NT2/D1 (cell line): Measurements from ENCODE around the gene KANK4.

Experiments used
- DNase-seq: peaks from one replicate; pipeline ENCODE4 v3.0.0-alpha.2; 2011; ENCODE audit warnings: low read depth, low spot score
- H3K27me3 ChIP-seq: 2 replicates; pipeline ENCODE4 v1.6.0; 2011; ENCODE audit warnings: mild to moderate bottlenecking; ENCODE audit not compliant: insufficient read length, insufficient read depth
- H3K36me3 ChIP-seq: 2 replicates; pipeline ENCODE4 v1.6.1; 2011; ENCODE audit warnings: mild to moderate bottlenecking, low read length, mixed read lengths; ENCODE audit not compliant: insufficient read depth, insufficient read length
- H3K4me1 ChIP-seq: 2 replicates; pipeline ENCODE4 v1.5.1; 2011; ENCODE audit not compliant: insufficient read depth, insufficient read length
- H3K4me3 ChIP-seq: 2 replicates; pipeline ENCODE4 v1.5.1; 2011; ENCODE audit warnings: low read depth; ENCODE audit not compliant: insufficient read length
- H3K9ac ChIP-seq: 2 replicates; pipeline ENCODE4 v1.6.0; 2011; ENCODE audit warnings: low read depth; ENCODE audit not compliant: insufficient read length
- H3K9me3 ChIP-seq: 2 replicates; pipeline ENCODE4 v1.5.1; 2011; ENCODE audit warnings: mild to moderate bottlenecking, low read length; ENCODE audit not compliant: insufficient read depth
- SUZ12 ChIP-seq: IDR thresholded peaks from 2 replicates; pipeline ENCODE4 v1.6.1; 2011; ENCODE audit not compliant: insufficient read length, insufficient read depth; ENCODE audit errors: extremely low read depth
- YY1 ChIP-seq: IDR thresholded peaks from 2 replicates; pipeline ENCODE4 v1.6.1; 2011; ENCODE audit not compliant: insufficient read length, insufficient read depth
- ZNF274 ChIP-seq: IDR thresholded peaks from 2 replicates; pipeline ENCODE4 v1.6.1; 2011; ENCODE audit warnings: mild to moderate bottlenecking, low read depth, low read length

KANK4 gene

GRCh38 chr1:62361431-62361830 lies 42.2 kb upstream of the KANK4 start:
- Histone ChIP-seq H3K9ac (no peak overlapping the region), H3K36me3 (no peaks in the 10 kb centered on the region), H3K4me1 (no peaks in the 10 kb centered on the region), H3K27me3 (no peaks in the 10 kb centered on the region), H3K9me3 (no peaks in the 10 kb centered on the region; the same call in 1 of the 2 replicates), H3K4me3 (no peak overlapping the region)
- no peak for DNase-seq
- TF ChIP-seq ZNF274 (no peak), SUZ12 (no peak), YY1 (no peak)

GRCh38 chr1:62358665-62359373 lies 39.6 kb upstream of the KANK4 start:
- H3K9me3 ChIP-seq: no peaks in the 10 kb centered on the region; the same call in 1 of the 2 replicates
- H3K4me1 ChIP-seq: no peaks in the 10 kb centered on the region
- no peaks in the 10 kb centered on the region for H3K27me3 ChIP-seq
- DNase-seq: no peak
- no peak overlapping the region for H3K9ac ChIP-seq
- no peaks in the 10 kb centered on the region for H3K36me3 ChIP-seq
- TF ChIP-seq YY1 (no peak), SUZ12 (no peak), ZNF274 (no peak)
- H3K4me3 ChIP-seq: no peak overlapping the region

- no peaks in the 10 kb centered on the region for H3K4me1 ChIP-seq
- H3K36me3 ChIP-seq: no peaks in the 10 kb centered on the region
- H3K9ac ChIP-seq: no peak overlapping the region
- no peak for TF ChIP-seq SUZ12
- no peak for TF ChIP-seq ZNF274
- TF ChIP-seq YY1: no peak
- H3K4me3 ChIP-seq: no peak overlapping the region
- H3K27me3 ChIP-seq: no peaks in the 10 kb centered on the region
- H3K9me3 ChIP-seq: no peaks in the 10 kb centered on the region; the same call in 1 of the 2 replicates
- no peak for DNase-seq
These were observed 38.7 kb upstream of the KANK4 start for GRCh38 chr1:62357916-62358315.

GRCh38 chr1:62356257-62356835 lies 37.1 kb upstream of the KANK4 start:
- DNase-seq: no peak
- H3K9me3 ChIP-seq: no peaks in the 10 kb centered on the region; the same call in 1 of the 2 replicates
- no peaks in the 10 kb centered on the region for H3K27me3 ChIP-seq
- no peak overlapping the region for H3K4me3 ChIP-seq
- TF ChIP-seq ZNF274 (no peak), SUZ12 (no peak), YY1 (no peak)
- H3K9ac ChIP-seq: no peak overlapping the region
- no peaks in the 10 kb centered on the region for H3K36me3 ChIP-seq
- H3K4me1 ChIP-seq: no peaks in the 10 kb centered on the region

- H3K36me3 ChIP-seq: no peaks in the 10 kb centered on the region
- no peak overlapping the region for H3K9ac ChIP-seq
- no peaks in the 10 kb centered on the region for H3K4me1 ChIP-seq
- H3K4me3 ChIP-seq: no peak overlapping the region
- TF ChIP-seq YY1 (no peak), ZNF274 (no peak), SUZ12 (no peak)
- H3K27me3 ChIP-seq: no peaks in the 10 kb centered on the region
- H3K9me3 ChIP-seq: no peaks in the 10 kb centered on the region; the same call in 1 of the 2 replicates
- DNase-seq: no peak
These were observed 35.9 kb upstream of the KANK4 start for GRCh38 chr1:62355095-62355494.

- H3K27me3 ChIP-seq: no peaks in the 10 kb centered on the region
- H3K4me3 ChIP-seq: no peak overlapping the region
- DNase-seq: no peak
- no peaks in the 10 kb centered on the region for H3K4me1 ChIP-seq
- no peak for TF ChIP-seq YY1
- no peak for TF ChIP-seq SUZ12
- TF ChIP-seq ZNF274: no peak
- H3K9ac ChIP-seq: no peak overlapping the region
- H3K9me3 ChIP-seq: no peaks in the 10 kb centered on the region; the same call in 1 of the 2 replicates
- no peaks in the 10 kb centered on the region for H3K36me3 ChIP-seq
These were observed 34.6 kb upstream of the KANK4 start for GRCh38 chr1:62353853-62354252.

- Histone ChIP-seq H3K4me1 (no peaks in the 10 kb centered on the region), H3K27me3 (no peaks in the 10 kb centered on the region), H3K36me3 (no peaks in the 10 kb centered on the region), H3K9ac (no peak overlapping the region), H3K4me3 (no peak overlapping the region), H3K9me3 (no peaks in the 10 kb centered on the region; the same call in 1 of the 2 replicates)
- no peak for DNase-seq
- TF ChIP-seq ZNF274: no peak
- TF ChIP-seq SUZ12: no peak
These were observed 33.2 kb upstream of the KANK4 start for GRCh38 chr1:62352387-62352786.
